ENCODE data around the gene DIAPH2. TPM values are rescaled to one million over a fixed set of nuclear protein-coding genes. Genes with fewer than 3 reads are reported as not detected.

Gene DIAPH2
- total and polyA plus RNA-seq, 2 of the 13 experiments (the other 11 are each of a cell fraction or from before 2014, with no cell fraction given) = 2.1 to 8.5 TPM

- POLR2A ChIA-PET = no interaction called here
- Histone ChIP-seq H4K20me1 (ENCODE audit: insufficient read depth, low read length) (no peaks in the 10 kb centered on the region), H3K36me3 (replicated peaks in 1 of 2; ENCODE audit: control insufficient read depth in 1 of 2, insufficient read depth in 2 of 2, low read length in 2 of 2) (no peaks in the 10 kb centered on the region), H2AFZ (ENCODE audit: low read length) (no peak overlapping the region), H3K27ac (ENCODE audit: extremely low read length, insufficient read depth, low read length) (no peak overlapping the region), H3K4me3 (replicated peaks in 1 of 3; ENCODE audit: insufficient read depth in 1 of 3, low read depth in 2 of 3, low read length in 3 of 3) (no peak overlapping the region), H3K79me2 (ENCODE audit: insufficient read depth, low read length) (no peaks in the 10 kb centered on the region), H3K9me3 (ENCODE audit: low read length) (no peaks in the 10 kb centered on the region), H3K4me2 (ENCODE audit: low read depth, low read length) (no peak overlapping the region), H3K27me3 (ENCODE audit: control insufficient read depth in 1 of 2, insufficient read depth in 2 of 2, low read length in 2 of 2) (no peaks in the 10 kb centered on the region), H3K4me1 (ENCODE audit: insufficient read depth, low read length) (no peaks in the 10 kb centered on the region), H3K9ac (ENCODE audit: insufficient read depth, low read depth, low read length) (no peak overlapping the region)
- ATAC-seq (no peak), DNase-seq (ENCODE audit: low spot score) (no peak), FAIRE-seq (no peak)
- in situ Hi-C loops (cut with HindIII; ENCODE audit: extremely low pct_ligation_motif_present, low pct_unique_long_range_greater_than_20kb) = no loop called here
- TF ChIP-seq CBX2 (IDR thresholded peaks at IDR 0.05; ENCODE audit: low read depth, low read length) (no peak), CBX2 (CRISPR knock-in tag; IDR thresholded peaks at IDR 0.05; ENCODE audit: low read depth) (no peak), ZBTB38 (CRISPR knock-in tag; IDR thresholded peaks at IDR 0.05) (no peak), SRSF4 (IDR thresholded peaks at IDR 0.05; ENCODE audit: low read depth, low read length, poor library complexity, severe bottlenecking) (no peak), KAT8 (CRISPR knock-in tag; IDR thresholded peaks at IDR 0.05) (no peak), HNRNPLL (IDR thresholded peaks at IDR 0.05; ENCODE audit: low read depth, low read length, poor library complexity, severe bottlenecking) (no peak), PAXIP1 (CRISPR knock-in tag; conservative IDR thresholded peaks at IDR 0.05) (no peak), MLXIP (CRISPR knock-in tag; IDR thresholded peaks at IDR 0.05; ENCODE audit: borderline replicate concordance) (no peak), NCOA5 (CRISPR knock-in tag; IDR thresholded peaks at IDR 0.05) (no peak), KLF15 (CRISPR knock-in tag; IDR thresholded peaks at IDR 0.05; ENCODE audit: borderline replicate concordance) (no peak), NR1H2 (CRISPR knock-in tag; IDR thresholded peaks at IDR 0.05; ENCODE audit: borderline replicate concordance, low read depth) (no peak), POLR2AphosphoS5 (IDR thresholded peaks at IDR 0.05; ENCODE audit: low read depth, low read length) (no peak), GZF1 (CRISPR knock-in tag; IDR thresholded peaks at IDR 0.05) (no peak), NFIC (IDR thresholded peaks at IDR 0.05; ENCODE audit: low read length) (no peak), HNRNPK (IDR thresholded peaks at IDR 0.05; ENCODE audit: low read depth, low read length, poor library complexity, severe bottlenecking) (no peak)
- no TSS peak for BruUV-seq (replicated peaks)
- 89% methylated on average over 1 of the region's 1 CpG for WGBS (ENCODE audit: low lambda C conversion rate)
- intact Hi-C loops (cut with micrococcal nuclease; ENCODE audit: unreplicated experiment) = no loop called here
- CTCF ChIA-PET (ENCODE audit: low intra/inter-chr PET ratio, low total read pairs) = no interaction called here
Observed at GRCh38 chrX:96834137-96834536, 149.5 kb downstream of the DIAPH2 start.

Measured in HepG2 (cell line).